ENCODE measurements around the gene ASCL4.
"Not testable (repeated sequence)": the region's sequence is repeated elsewhere in the genome, so short reads cannot be mapped to it uniquely, and the experiment has no call there.

The ASCL4 gene, protein sequence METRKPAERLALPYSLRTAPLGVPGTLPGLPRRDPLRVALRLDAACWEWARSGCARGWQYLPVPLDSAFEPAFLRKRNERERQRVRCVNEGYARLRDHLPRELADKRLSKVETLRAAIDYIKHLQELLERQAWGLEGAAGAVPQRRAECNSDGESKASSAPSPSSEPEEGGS
- 0 to 0.07 reads per million in 2 donors for total RNA-seq

DNA sequence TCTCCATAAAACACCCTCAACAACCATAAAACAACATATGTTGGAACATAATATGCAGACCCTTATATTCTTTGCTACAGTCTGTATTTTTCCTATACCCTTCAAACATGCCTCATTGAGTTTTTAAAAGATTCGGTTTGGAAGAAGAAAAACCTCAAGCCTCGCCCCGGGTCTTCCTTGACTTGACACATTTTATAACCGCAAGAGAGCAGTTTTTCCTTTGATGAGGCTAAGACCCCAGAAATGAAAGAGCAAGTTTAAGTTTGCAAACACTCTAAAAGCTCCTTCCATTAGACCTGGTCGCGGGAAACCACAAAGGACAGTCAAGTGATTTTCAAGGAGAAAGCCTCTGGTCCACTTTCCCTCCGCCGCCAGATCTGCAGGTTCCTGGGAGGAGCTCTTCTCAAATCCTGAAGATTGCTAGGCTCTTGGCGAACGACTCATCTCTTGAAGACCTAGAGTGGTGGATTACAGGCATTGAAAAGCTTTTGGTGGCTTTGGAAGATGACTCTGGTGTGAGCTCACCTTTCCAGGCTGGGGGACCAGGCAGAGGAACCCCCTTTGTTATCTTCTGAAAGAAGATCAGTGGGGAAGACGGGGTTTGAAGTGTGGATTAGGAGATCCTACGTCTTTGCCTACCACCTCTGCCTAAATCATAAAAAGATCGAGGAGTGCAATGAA, at the start of gene ASCL4:
Gene ASCL4 (plus strand): TSS at position 356 of the 681 bp plus-strand sequence. CDS start 515 bp downstream, outside the sequence.
- DNase-seq: no peak

DNA sequence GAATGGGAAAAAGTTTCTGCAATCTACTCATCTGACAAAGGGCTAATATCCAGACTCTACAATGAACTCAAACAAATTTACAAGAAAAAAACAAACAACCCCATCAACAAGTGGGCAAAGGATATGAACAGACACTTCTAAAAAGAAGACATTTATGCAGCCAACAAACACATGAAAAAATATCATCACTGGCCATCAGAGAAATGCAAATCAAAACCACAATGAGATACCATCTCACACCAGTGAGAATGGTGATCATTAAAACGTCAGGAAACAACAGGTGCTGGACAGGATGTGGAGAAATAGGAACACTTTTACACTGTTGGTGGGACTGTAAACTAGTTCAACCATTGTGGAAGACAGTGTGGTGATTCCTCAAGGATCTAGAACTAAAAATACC, 47.2 kb upstream of the ASCL4 start:
- not testable (repeated sequence) for DNase-seq

DNA sequence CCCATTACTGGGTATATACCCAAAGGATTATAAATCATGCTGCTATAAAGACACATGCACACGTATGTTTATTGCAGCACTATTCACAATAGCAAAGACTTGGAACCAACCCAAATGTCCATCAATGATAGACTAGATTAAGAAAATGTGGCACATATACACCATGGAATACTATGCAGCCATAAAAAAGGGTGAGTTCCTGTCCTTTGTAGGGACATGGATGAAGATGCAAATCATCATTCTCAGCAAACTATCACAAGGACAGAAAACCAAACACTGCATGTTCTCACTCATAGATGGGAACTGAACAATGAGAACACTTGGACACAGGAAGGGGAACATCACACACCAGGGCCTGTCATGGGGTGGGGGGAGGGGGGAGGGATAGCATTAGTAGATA, 46.8 kb upstream of the ASCL4 start:
- not testable (repeated sequence) for DNase-seq

DNA sequence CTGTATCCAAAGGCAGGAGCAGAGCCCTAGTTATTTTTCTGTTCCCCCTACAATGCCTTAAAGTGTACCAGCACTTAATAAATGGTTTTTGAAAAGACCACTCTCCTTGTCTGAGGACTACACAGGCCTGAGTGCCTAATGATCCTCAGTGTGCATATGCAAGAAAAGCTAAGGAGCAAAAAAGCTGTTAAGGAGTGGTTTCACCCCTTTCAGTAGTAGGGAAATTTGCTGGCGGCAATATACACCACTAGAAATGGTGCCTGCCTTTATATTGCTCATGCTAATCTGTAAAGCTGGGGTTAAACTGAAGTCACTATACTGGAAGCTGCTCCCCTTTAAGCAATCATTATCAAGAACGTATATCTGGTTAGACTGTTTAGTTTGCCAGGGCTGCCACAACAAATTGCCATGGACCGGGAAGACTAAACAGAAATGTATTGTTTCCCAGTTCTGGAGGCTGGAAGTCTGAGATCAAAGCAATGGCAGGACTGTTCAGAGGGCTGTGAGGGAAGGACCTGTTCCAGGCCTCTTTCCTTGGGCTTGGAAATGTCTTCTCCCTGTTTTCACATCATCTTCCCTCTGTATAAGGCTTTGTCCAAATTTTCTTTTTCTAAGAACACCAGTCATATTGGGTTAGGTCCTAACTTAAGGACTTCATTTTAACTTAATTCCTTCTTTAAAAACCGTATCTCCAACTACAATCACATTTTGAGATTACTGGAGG, 43.7 kb upstream of the ASCL4 start:
- DNase-seq: no peak

DNA sequence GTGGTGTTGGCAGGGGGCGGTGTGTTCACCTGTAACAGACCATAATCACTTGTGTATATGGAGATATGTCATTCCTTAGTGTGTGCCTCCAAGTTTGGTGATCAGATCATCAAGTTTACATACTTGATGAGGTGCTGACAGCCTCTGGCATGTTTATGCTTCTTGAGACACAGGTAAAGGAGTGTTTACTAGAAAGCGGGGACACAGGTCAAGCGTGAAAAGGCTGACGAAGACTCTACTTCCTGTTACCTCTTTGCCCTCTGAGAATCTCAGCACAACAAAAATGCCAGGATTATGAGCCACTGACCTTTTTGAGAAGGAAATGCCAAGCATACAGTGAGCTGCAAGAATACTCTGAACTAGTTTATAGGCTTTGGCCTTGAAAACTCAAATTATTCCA, 43.1 kb upstream of the ASCL4 start:
- no peak for DNase-seq

DNA sequence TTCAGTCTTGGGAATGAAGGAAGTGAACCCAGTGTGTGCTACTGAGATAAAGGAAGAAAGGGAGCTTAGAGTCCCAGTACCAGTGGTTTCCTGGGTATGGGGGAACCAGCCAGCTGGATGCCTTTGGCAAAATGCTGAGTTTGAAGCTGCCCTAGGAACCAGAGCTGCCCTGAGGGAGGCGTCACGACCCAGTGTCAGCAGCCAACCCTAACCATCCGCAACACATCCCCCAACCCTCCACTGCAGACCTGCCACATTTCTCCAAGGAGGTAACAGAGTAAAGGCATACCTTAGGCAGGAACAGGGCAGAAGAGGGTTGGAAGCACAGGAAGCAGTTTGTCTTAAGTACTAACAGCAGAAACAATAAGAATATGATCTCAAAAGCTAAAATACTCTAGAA, 42.1 kb upstream of the ASCL4 start:
- no peak for DNase-seq

DNA sequence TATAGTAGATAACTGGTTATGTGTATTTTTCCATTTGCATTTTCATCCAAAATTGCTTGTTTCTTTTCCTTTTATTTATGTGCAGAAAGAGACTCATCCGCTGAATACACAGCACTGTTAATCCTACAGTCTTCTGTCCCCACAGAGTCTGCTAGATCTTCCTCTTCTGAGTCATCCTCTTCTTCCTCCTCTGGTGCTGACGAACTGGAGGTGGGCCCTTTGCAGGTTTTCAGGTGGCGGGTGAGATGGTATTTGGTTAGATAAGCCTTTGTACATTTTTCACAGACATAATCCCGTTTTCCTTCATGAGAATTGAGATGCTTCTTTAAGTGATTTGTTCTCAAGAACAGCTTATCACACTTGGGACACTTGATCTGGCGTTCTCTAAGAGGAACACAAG, 40.4 kb upstream of the ASCL4 start:
- DNase-seq: no peak

DNA sequence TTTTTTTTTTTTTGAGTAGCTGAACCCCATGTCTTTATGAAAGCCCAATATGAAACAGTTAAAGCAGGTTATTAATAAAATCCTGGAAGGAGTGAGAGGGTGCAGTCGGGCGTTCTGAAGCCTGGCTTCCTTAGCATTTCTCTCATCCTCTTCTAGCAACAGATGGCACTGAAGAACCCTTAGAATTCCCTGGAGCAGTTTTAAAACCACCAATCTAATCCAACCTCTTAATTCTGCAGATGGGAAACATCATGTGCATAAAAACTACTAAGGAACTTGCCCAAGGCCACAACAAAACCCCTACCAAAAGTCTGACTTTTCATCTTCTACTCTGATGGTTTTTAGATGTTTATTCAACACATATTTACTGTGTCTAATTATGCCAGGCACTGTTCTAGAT, 38.7 kb upstream of the ASCL4 start:
- DNase-seq: no peak

DNA sequence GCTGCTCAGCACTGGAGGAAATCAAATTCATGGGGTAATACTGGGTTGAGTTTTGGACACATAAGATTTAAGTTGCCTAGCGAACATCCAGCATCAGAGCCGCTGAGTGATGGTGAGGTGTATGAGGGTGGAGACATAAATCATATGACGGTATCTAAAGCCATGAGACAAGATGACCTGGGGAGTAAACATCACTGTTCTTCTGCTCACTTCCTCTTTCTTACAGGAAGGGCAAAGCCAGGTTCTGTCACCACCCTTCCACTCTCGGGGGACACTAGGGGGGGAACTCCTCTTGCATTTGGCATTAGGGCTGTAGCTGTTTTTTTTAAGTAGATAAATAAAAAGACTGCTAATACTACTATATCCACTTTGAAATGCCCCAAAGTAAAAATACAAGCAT, 37.6 kb upstream of the ASCL4 start:
- no peak for DNase-seq

DNA sequence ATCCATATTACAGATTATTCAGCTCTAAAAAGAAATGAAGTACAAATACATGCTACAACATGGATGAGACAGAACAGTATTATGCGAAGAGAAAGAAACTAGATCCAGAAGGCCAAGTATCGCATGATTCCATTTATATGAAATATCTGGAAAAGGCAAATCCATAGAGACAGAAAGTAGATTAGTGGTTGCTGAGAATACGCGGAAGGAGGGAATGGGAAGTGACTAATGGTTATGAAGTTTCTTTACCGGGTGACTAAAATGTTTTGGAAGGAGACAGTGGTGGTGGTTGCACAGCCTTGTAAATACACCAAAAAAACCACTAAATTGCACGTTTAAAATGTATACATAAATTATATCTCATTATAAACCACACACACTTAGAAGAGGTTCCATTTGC, 26.0 kb upstream of the ASCL4 start:
- DNase-seq: no peak

DNA sequence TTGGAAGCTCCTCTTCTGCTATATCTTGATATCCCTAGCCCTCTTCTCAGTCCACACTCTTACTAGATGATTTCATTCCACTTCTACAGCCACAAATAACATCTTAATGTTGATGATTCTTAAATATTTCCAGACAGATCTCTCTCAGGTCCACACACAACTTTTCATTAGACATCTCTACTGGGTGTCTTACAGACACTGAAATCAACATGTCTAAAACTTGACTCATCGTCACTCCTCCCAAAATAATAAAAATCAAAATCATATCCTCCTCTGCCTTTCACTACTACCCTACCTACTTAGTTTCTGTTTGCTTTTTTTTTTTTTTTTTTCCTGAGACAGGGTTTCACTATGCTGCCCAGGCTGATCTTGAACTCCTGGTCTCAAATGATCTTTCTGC, 25.4 kb upstream of the ASCL4 start:
- DNase-seq: no peak

DNA sequence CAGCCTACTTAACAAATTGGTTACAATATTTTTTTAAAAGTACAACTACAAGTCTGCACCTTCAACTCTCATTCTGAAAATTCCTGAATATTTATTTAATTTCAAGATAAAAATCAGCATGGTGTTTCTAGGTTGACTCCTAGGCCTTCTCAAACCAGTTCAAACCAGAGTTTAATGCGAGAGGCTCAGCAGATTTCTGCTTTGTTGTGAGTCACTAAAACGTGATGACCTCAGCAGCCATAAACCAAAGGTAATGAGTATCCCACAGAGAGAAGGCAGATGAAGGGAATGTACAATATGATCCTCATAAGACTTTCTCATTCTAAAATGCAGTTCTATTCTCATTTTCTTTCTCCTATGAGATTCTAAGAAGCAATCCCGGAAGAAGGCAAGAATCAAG, 15.1 kb upstream of the ASCL4 start:
- DNase-seq: peak in 1 of 5 experiments; percentile 83

DNA sequence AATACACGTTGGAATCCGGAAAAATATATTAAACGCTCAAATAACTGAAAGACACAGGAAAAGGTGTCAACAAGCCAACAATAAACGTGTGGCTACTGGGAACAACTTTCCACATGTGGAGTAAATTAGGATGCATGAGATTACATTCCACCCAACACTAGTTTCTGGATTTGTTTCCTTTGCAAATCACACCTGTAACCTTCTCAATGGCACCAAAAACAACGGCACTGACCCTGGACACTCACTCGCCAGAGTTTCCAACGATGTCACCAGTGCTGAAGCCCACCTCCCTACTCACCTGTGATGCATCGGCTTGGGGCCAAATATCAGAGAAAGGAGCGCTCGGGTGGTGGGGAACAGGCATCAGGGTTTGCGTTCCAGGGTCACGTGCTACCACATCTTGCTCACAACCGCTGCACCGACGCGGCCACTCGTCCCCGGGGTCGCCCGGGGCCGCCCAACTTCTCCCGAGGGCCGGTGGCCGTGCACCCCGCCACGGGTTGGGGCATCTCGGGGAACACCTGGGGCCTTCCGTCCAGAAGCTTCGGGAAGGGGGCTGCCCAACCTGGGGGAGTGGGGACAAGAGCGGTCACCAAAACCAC, 14.2 kb upstream of the ASCL4 start:
- DNase-seq: peak in 3 of 5 experiments; percentile 17 to 65 (median 21)

DNA sequence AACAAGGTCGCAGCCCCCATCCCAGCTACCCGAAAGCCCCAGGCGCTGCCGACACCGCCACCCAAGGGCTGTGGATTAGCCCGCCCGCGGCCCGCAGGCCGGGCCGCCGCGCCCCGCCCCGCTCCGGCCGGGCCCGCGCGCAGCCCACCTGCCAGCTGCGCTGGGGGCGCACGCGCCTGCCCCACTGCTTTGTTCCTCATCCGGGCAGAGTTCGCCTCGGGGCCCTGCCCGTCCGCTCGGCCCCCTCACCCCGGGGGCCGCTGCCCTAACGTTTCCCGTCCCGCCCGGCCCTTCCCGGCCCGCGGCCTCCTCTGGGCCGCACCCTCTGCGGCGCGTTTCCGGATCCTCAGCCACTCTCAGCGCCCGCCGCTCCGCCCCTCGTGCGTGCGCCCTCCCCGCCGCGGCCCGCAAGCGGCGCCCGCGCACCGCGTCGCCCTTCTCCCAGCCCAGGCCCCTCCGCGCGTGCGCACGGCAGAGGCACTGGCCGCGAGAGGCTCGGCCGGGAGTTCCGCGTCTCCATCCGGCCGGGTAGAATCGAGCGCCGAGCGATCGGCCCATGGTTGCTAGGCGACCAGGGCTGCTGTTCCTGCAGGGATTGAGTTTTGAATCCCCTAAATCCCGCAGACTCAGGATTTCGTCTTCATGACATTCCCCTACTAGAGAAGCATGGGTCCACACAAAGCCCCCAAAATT, 13.5 kb upstream of the ASCL4 start, which contains the start of gene PRDM4:
Gene PRDM4 (minus strand): TSS at position 329 of the 693 bp plus-strand sequence. CDS start 622 bp downstream, outside the sequence.
- peak; percentile 77 to 96 (median 83) for DNase-seq

DNA sequence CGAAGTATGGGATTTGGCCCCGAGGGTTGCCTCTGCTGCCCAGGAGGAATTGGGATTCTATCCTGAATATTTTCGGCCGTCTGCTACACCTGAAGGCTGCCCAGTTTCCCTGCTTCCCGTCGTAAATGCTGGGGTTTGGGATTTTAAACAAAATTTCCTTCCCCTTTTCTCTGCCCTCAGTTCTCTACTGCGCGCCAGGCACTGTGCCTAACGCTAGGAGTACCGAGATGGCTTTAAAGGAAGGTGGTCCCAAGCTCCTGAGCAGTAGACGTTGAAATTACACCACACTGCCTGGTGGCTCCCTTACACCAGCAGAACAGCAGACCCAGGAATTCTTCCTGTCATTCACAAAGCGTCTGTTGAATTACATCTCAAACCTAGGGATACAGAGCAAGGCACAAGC, 13.0 kb upstream of the ASCL4 start:
- DNase-seq: no peak

DNA sequence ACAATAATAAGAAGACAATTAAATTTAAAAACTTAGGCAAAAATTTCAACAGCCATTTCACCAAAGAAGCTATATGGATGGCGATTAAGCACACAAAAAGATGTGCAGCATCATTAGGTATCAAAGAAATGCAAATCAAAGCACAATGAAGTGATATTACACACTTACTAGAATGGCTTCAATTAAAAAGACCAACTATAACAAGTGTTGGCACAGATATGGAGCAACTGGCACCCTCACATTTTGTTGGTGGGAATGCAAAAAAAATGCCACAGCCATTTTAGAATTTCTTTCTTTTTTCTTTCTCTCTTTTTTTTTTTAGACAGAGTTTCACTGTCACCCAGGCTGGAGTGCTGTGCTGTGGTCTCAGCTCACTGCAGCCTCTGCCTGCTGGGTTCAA, 11.6 kb upstream of the ASCL4 start:
- DNase-seq: no peak

DNA sequence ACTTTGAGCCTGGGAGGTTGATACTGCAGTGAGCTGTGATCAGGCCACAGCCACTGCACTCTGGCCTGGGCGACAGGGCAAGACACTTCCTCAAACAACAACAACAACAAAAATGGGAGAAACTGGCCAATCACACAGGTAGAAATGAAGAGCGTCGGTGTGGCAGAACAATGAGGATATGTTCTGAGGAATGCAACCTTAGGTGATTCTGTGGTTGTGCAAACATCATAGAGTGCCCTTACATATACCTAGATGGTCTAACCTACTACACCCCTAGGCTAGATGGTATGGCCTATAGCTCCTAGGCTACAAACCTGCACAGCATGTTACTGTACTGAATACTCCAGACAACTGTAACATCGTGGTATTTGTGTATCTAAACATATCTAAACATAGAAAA, 9.9 kb upstream of the ASCL4 start:
- no peak for DNase-seq

DNA sequence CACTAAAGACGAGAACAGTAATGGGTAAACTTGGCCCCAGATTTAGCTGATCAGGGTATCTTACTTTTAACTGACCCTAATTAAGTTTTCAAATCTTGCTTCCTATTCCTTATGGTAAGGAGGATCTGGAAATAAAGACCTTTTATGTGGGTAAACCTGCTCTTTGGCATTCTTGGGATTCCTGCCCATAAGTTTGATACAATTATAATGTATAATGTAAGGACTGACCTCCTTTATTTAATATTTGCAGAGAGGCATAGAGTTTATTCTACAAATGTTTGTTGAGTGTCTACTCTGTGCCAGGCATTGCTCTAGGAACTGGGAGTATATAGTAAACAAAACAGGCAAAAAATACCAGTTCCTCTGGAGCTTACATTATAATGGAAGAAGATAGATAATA, 9.2 kb upstream of the ASCL4 start:
- DNase-seq: no peak

DNA sequence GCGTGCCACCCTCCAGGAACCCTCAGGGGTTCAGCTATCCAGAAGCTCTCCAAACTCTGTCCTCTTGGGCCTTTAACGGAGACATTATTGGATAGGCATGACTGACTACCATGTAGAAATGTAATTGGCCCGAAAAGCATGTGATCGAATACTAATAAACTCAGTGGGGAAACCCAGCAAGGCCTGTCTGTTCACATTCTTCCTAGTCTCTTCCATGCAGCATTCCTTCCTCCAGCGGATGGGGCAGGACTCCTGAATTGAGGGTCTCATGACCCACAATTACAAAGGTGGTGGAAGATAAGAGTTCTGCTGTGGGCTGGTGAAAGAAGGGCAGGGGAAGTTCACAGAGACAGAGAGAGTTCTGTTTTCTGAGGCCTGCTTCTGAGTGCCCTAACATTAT, 7.0 kb upstream of the ASCL4 start:
- DNase-seq: no peak

DNA sequence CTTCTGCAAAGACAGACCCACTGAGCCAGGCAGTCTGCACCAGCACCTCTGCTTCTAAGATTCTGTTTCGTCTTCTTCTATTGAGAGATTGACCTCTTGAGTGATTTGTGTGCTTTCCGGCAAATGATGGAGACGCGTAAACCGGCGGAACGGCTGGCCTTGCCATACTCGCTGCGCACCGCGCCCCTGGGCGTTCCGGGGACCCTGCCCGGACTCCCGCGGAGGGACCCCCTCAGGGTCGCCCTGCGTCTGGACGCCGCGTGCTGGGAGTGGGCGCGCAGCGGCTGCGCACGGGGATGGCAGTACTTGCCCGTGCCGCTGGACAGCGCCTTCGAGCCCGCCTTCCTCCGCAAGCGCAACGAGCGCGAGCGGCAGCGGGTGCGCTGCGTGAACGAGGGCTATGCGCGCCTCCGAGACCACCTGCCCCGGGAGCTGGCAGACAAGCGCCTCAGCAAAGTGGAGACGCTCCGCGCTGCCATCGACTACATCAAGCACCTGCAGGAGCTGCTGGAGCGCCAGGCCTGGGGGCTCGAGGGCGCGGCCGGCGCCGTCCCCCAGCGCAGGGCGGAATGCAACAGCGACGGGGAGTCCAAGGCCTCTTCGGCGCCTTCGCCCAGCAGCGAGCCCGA, 703 bp downstream of the ASCL4 start:
- DNase-seq: peak in 1 of 5 experiments; percentile 31

DNA sequence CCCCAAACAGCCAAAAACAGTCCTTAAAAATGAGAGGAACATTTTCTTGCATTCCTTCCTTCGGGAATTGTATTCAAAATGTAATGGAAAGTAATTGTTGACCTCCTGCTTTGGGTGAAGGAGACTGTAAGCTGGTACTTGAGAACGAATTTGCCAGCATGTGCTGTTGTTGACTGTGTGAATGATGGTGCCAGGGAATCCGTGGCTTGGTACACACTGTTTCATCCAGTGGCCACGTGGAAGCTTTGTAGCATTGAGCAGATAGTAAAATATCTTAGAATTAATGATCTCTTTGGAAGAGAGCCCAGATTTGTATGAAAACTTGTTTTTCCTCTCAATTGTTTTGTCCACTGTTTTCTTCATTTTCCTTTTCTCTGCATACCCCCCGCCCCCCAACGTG, 1.7 kb downstream of the ASCL4 start:
- DNase-seq: no peak

DNA sequence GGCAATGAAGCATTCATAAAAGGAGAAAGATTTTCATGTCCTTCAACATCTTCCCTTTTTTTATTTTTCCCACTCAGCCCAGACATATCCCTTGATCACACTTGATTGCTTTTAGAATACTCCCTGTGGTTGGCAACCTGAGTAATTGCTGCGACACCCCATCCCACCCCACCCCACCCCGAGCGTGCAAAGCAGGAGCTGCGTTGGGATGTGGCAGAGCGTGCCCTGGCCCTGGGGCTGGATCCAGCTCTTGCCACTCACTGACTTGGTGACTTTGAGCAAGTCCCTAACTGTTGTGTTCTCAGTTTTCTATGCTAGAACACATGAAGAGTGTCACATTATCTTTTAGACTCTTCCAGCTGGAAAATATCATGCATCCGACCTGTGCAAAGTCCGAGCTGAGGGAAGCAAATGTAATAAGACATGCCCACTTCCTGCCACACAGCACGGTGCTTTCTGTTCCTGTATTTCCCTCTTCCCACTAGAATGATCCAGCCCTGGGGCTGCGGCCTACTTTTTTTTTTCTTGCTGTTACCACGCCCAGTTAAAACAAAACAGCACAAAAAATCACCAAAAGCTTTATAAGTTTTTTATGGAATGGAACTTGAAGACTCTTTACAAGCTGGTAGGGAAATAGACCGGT, 4.0 kb downstream of the ASCL4 start:
- no peak for DNase-seq
